ENCODE data around the gene LRRC56. TPM values are rescaled to one million over a fixed set of nuclear protein-coding genes. Genes with fewer than 3 reads are reported as not detected.

The LRRC56 gene
- total RNA-seq, 2 donors from 2014 or later, result 1.9 to 9.1 TPM

DNA sequence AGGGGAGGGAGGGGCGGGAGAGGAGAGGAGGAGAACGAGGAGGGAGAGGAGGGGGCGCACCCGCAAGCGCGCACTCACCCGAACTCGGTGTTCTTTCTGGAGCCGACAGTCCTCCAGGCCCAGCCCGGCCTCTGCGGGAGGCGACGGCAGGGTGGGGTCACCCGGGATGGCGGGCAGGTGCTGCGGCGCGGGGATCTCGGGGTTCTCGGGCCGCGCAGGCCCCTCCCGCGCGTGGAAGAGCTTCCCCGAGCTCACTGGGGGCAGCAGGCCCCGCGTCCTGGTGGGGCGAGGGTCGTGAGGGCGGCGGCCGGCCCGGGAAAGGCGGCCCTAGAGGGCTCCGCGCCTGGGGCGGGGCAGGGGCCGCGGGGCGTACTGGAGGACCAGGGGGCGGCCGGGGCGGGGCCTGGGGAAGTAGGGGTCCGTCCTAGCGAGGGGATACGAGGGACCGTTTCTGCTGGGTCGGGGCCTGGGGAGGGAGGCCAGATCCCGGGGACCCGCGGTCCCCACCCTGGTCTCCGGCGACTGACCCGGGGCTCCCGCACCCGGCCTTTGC is 18.0 kb downstream of the LRRC56 start:
- Histone ChIP-seq H3K4me3 (peak overlapping the region; percentile 28 to 45), H3K27ac (peak overlapping the region in 1 of 2 donors; percentile 11), H3K36me3 (no peaks in the 10 kb centered on the region), H3K9me3 (no peaks in the 10 kb centered on the region), H3K27me3 (replicated peaks; ENCODE audit: insufficient read depth) (no peaks in the 10 kb centered on the region), H3K4me1 (replicated peaks) (peaks cover 12% of the 10 kb centered on the region)
- no peak for DNase-seq (ENCODE audit: low spot score)
- 1% methylated on average over 47 of the region's 57 CpGs for WGBS
- TF ChIP-seq POLR2A (IDR thresholded peaks at IDR 0.05) (peak; percentile 23), POLR2AphosphoS5 (IDR thresholded peaks at IDR 0.05) (no peak)
- TF ChIP-seq, protein P1, sequence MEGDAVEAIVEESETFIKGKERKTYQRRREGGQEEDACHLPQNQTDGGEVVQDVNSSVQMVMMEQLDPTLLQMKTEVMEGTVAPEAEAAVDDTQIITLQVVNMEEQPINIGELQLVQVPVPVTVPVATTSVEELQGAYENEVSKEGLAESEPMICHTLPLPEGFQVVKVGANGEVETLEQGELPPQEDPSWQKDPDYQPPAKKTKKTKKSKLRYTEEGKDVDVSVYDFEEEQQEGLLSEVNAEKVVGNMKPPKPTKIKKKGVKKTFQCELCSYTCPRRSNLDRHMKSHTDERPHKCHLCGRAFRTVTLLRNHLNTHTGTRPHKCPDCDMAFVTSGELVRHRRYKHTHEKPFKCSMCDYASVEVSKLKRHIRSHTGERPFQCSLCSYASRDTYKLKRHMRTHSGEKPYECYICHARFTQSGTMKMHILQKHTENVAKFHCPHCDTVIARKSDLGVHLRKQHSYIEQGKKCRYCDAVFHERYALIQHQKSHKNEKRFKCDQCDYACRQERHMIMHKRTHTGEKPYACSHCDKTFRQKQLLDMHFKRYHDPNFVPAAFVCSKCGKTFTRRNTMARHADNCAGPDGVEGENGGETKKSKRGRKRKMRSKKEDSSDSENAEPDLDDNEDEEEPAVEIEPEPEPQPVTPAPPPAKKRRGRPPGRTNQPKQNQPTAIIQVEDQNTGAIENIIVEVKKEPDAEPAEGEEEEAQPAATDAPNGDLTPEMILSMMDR (IDR thresholded peaks at IDR 0.05), result peak in 1 of 4 experiments; percentile 9
- intact Hi-C loops (cut with DNase I), result no loop called here

DNA sequence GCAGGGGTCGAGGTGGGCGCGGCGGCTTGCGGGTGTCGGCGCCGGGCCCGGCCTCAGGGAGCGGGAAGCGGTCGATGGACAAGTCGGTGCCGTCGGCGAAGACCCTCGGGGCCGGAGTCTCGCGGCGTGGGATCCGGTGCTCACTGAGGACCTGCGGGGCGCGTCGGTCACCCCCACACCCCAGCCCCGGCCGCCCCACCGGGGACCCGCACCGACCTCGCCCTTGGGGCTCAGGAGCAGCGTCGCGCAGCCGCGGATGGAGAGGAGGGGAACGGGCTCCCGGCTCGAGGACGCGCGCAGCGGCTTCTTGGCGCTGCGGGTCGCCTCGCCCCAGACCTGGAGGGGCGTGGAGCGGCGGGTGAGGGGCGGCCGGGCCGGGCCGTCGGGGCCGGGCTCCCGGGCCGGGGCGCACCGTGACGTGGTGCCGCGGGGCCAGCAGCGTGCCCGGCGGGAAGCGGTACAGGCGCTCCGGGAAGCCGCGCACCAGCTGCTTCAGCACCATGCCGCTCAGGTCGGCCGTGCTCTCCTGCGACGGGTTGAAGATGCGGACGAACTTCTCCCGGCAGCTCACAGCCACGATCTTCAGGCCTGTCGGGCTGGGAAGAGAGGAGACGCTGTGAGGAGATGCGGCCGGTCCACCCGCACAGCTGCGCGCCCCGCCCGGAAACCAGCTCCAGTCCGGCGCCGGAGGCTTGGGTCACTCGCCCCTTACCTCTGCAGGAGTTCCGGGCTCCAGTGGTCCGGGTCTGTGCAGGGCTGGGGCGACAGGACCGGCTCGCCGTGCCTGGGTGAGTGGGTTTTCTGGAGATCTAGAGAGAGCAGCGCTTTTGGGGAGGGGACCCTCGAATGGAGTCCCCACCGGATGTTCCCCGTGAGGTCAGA is 18.7 kb downstream of the LRRC56 start:
- DNase-seq (ENCODE audit: low spot score), result no peak
- H3K27me3 ChIP-seq (replicated peaks; ENCODE audit: insufficient read depth), result no peaks in the 10 kb centered on the region

DNA sequence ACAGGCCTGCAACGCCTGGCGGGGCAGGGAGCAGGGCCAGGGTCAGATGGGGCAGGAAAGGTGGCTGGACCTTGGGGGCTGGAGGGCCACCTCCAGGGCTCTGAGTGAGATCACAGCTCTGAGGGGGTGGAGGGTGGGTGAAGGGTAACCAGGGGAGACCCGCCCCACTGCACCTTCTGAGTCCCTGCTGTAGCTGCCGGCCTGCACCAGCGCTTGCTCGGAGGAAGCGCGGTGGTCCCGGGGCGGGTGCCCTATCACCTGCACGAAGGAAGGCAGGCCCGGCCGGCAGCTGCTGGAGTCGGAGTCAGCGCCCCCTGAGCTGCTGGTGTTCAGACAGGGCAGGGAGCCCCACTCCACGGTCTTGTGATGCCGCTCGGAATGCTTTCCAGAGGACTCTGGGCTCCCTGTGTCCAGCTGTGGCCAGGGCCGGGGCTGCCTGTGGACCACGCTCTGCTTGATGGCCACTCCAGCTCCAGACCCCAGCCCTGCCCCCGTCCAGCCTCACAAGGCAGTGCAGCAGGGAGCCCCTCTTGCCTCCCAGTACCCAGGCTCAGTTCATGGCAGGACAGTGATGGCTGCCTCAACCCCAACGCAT is 19.4 kb downstream of the LRRC56 start:
- WGBS, result 87% methylated on average over 22 of the region's 22 CpGs
- Histone ChIP-seq H3K4me3 (no peak overlapping the region), H3K27me3 (replicated peaks; ENCODE audit: insufficient read depth) (no peaks in the 10 kb centered on the region), H3K27ac (no peak overlapping the region), H3K36me3 (no peaks in the 10 kb centered on the region), H3K9me3 (no peaks in the 10 kb centered on the region), H3K4me1 (replicated peaks) (peaks cover 12% of the 10 kb centered on the region)
- TF ChIP-seq, protein P1 (IDR thresholded peaks at IDR 0.05), result no peak
- TF ChIP-seq POLR2AphosphoS5 (IDR thresholded peaks at IDR 0.05), result no peak
- no peak for TF ChIP-seq POLR2A (IDR thresholded peaks at IDR 0.05)
- DNase-seq (ENCODE audit: low spot score), result no peak
- intact Hi-C loops (cut with DNase I), result loop anchor here (2.0 kb wide), 1 partner anchor 166 kb away; no protein-coding TSS in a partner anchor

More for the DNA sequence above, 18.7 kb downstream of the LRRC56 start:
- WGBS, result 12% methylated on average over 83 of the region's 104 CpGs
- H3K9me3 ChIP-seq, result no peaks in the 10 kb centered on the region
- intact Hi-C loops (cut with DNase I), result loop anchor here (2.0 kb wide), 1 partner anchor 167 kb away; no protein-coding TSS in a partner anchor
- TF ChIP-seq POLR2A (IDR thresholded peaks at IDR 0.05) (no peak), POLR2AphosphoS5 (IDR thresholded peaks at IDR 0.05) (no peak)
- TF ChIP-seq, protein P1 (IDR thresholded peaks at IDR 0.05), result no peak
- H3K4me3 ChIP-seq, result peak overlapping the region; percentile 28 to 45
- H3K4me1 ChIP-seq (replicated peaks), result peaks cover 12% of the 10 kb centered on the region
- peak overlapping the region in 1 of 2 donors; percentile 11 for H3K27ac ChIP-seq
- H3K36me3 ChIP-seq, result no peaks in the 10 kb centered on the region

DNA sequence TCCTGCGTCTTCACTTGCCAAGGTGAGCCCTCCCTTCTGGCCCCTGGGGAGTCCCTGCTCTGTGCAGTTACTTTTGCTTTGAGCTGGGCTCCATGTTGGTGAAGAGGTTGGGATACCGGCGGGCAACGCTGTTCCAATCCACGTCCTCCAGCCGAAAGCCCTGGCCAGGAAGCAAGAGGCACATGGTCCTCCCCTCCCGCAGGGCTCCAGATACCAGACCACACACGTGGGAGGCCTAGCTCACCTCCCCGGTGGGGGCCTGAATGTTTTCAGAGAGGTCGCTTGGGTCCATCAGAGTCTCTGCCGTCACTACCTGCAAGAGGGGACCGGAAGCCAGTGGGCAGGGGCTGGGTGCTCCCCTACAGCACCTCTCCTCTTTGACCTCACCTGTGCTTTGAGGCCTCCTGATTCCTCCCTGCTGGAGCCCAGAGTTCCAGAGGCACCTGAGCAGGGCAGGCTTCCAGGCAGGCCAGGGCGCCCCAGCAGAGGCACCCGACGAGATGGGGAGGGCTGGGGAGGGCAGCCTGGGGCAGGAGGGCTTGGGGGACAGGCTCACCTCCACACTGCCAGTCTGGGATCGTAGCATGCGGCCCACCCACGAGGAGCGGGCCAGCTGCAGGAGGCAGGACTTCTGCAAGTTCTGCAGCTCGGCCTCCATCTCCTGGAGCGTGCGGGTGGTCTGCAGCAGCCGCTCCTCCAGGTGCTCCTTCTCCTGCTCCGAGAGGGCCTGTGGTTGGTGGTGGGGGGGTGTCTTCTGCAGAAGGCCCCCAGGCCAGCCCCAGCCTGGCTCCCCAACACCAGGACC is 20.2 kb downstream of the LRRC56 start:
- TF ChIP-seq POLR2A (IDR thresholded peaks at IDR 0.05) (no peak), POLR2AphosphoS5 (IDR thresholded peaks at IDR 0.05) (no peak)
- TF ChIP-seq, protein P1 (IDR thresholded peaks at IDR 0.05), result no peak
- 88% methylated on average over 21 of the region's 24 CpGs for WGBS
- H3K27ac ChIP-seq, result no peak overlapping the region
- no peak overlapping the region for H3K4me3 ChIP-seq
- no peaks in the 10 kb centered on the region for H3K36me3 ChIP-seq
- no peak for DNase-seq (ENCODE audit: low spot score)
- H3K9me3 ChIP-seq, result no peaks in the 10 kb centered on the region
- H3K4me1 ChIP-seq (replicated peaks), result peaks cover 17% of the 10 kb centered on the region
- intact Hi-C loops (cut with DNase I), result loop anchor here (2.0 kb wide), 1 partner anchor 165 kb away; no protein-coding TSS in a partner anchor
- no peaks in the 10 kb centered on the region for H3K27me3 ChIP-seq (replicated peaks; ENCODE audit: insufficient read depth)
